Vagina (tissue), 2 donors: Measurements from ENCODE around the gene CLASRP. TPM values are rescaled to one million over a fixed set of nuclear protein-coding genes. Genes with fewer than 3 reads are reported as not detected.

Experiments
- DNase-seq, 2 donors: peaks; one replicate each; pipeline ENCODE4 v3.0.0-alpha.2; 2017; ENCODE audit errors: extremely low spot score in 2 of 2
- H3K27ac ChIP-seq: fragments of 200-600 bp; sonication (generic); one replicate; pipeline ENCODE4 v1.5.1; 2019
- H3K27me3 ChIP-seq: fragments of 200-600 bp; sonication (generic); one replicate; pipeline ENCODE4 v1.5.1; 2019
- H3K36me3 ChIP-seq, 2 donors: fragments of 200-600 bp; sonication (generic); one replicate each; pipeline ENCODE4 v1.5.1; 2017 to 2019
- H3K4me1 ChIP-seq: fragments of 200-600 bp; sonication (generic); one replicate; pipeline ENCODE4 v1.5.1; 2019
- H3K4me3 ChIP-seq, 2 donors: fragments of 200-600 bp; sonication (generic); 1 replicate in 1 of 2; 2 replicates in 1 of 2; pipeline ENCODE4 v1.5.1; 2016 to 2019
- H3K9me3 ChIP-seq: fragments of 200-600 bp; sonication (generic); one replicate; pipeline ENCODE4 v1.5.1; 2019
- POLR2A ChIP-seq, 2 donors: fragments of 450-650 bp; IDR thresholded peaks; one replicate each; pipeline ENCODE4 v1.6.1; 2017; ENCODE audit warnings: antibody characterized with exemption in 2 of 2, mild to moderate bottlenecking in 2 of 2, moderate library complexity in 2 of 2
- POLR2AphosphoS5 ChIP-seq, 2 donors: sonication (generic); formaldehyde crosslinking; IDR thresholded peaks; one replicate each; pipeline ENCODE4 v1.9.0; 2017; ENCODE audit warnings: antibody characterized with exemption in 2 of 2, mild to moderate bottlenecking in 2 of 2, low read depth in 1 of 2; ENCODE audit not compliant: insufficient read depth in 1 of 2
- intact Hi-C: fragments of 100-400 bp; cut with DNase I; formaldehyde crosslinking; loops from one replicate; pipeline ENCODE4 v1.15.1; 2023
- total RNA-seq: library from RNA; depleted of rRNA; stranded (reverse); fragments of >200 nt; gene quantifications from one replicate; pipeline ENCODE4 v1.2.3, GENCODE V29; 2016
- TF ChIP-seq, protein P1 (sequence below), 3 experiments: fragments of 450-650 bp in 2 of 3; fragments of 200-600 bp in 1 of 3; sonication (generic) in 1 of 3; IDR thresholded peaks; one replicate each; pipeline ENCODE4 v1.5.1; 2017 to 2019; ENCODE audit warnings: antibody characterized with exemption in 3 of 3, mild to moderate bottlenecking in 2 of 3, moderate library complexity in 2 of 3

CLASRP gene
- total RNA-seq, 1 donor from 2014 or later: 93.5 TPM

- no peak overlapping the region for H3K27ac ChIP-seq
- H3K4me3 ChIP-seq: no peak overlapping the region
- no peaks in the 10 kb centered on the region for H3K36me3 ChIP-seq
- TF ChIP-seq, protein P1, sequence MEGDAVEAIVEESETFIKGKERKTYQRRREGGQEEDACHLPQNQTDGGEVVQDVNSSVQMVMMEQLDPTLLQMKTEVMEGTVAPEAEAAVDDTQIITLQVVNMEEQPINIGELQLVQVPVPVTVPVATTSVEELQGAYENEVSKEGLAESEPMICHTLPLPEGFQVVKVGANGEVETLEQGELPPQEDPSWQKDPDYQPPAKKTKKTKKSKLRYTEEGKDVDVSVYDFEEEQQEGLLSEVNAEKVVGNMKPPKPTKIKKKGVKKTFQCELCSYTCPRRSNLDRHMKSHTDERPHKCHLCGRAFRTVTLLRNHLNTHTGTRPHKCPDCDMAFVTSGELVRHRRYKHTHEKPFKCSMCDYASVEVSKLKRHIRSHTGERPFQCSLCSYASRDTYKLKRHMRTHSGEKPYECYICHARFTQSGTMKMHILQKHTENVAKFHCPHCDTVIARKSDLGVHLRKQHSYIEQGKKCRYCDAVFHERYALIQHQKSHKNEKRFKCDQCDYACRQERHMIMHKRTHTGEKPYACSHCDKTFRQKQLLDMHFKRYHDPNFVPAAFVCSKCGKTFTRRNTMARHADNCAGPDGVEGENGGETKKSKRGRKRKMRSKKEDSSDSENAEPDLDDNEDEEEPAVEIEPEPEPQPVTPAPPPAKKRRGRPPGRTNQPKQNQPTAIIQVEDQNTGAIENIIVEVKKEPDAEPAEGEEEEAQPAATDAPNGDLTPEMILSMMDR (IDR thresholded peaks at IDR 0.05): no peak
- no peak for TF ChIP-seq POLR2A (IDR thresholded peaks at IDR 0.05)
- TF ChIP-seq POLR2AphosphoS5 (IDR thresholded peaks at IDR 0.05; ENCODE audit: insufficient read depth in 1 of 2, low read depth in 1 of 2): no peak
- intact Hi-C loops: no loop called here
- H3K9me3 ChIP-seq: no peaks in the 10 kb centered on the region
- no peaks in the 10 kb centered on the region for H3K27me3 ChIP-seq
- peaks cover 17% of the 10 kb centered on the region for H3K4me1 ChIP-seq
- no peak for DNase-seq
Measured at GRCh38 chr19:45003485-45003884, 35.4 kb upstream of the CLASRP start.

- intact Hi-C loops: no loop called here
- H3K27ac ChIP-seq: no peak overlapping the region
- H3K9me3 ChIP-seq: no peaks in the 10 kb centered on the region
- peaks cover 11% of the 10 kb centered on the region for H3K4me1 ChIP-seq
- DNase-seq: no peak
- no peak overlapping the region for H3K4me3 ChIP-seq
- TF ChIP-seq, protein P1 (IDR thresholded peaks at IDR 0.05): no peak
- TF ChIP-seq POLR2A (IDR thresholded peaks at IDR 0.05): no peak
- no peak for TF ChIP-seq POLR2AphosphoS5 (IDR thresholded peaks at IDR 0.05; ENCODE audit: insufficient read depth in 1 of 2, low read depth in 1 of 2)
- no peaks in the 10 kb centered on the region for H3K36me3 ChIP-seq
- H3K27me3 ChIP-seq: no peaks in the 10 kb centered on the region
Measured at GRCh38 chr19:45005787-45006186, 33.1 kb upstream of the CLASRP start.

DNA sequence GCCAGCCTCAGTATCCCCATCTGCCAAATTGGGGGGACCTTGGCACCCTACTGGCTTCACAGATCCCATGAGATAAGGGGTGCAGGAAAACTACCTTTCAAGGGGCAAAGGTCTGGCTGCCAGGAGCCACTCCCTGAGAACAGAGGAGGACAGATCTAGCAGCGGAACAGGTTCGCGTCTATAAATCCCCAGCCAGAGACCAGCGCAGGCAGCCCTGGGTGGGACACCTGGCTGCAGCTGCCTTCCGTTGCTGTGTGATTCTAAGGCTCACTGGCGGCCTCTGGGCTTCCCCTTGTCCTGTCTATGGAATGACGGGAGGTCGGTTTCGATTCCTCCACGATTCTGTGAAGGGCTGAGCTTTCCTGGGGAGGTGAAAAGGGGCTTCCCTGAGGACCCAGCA, 30.3 kb upstream of the CLASRP start:
- Histone ChIP-seq H3K27ac (no peak overlapping the region), H3K9me3 (no peaks in the 10 kb centered on the region), H3K36me3 (peaks cover 0 to under 1% of the 10 kb centered on the region in 2 donors), H3K4me3 (no peak overlapping the region), H3K4me1 (no peaks in the 10 kb centered on the region), H3K27me3 (no peaks in the 10 kb centered on the region)
- TF ChIP-seq POLR2A (IDR thresholded peaks at IDR 0.05): no peak
- TF ChIP-seq POLR2AphosphoS5 (IDR thresholded peaks at IDR 0.05; ENCODE audit: insufficient read depth in 1 of 2, low read depth in 1 of 2): no peak
- TF ChIP-seq, protein P1 (IDR thresholded peaks at IDR 0.05): no peak
- intact Hi-C loops: no loop called here
- no peak for DNase-seq

DNA sequence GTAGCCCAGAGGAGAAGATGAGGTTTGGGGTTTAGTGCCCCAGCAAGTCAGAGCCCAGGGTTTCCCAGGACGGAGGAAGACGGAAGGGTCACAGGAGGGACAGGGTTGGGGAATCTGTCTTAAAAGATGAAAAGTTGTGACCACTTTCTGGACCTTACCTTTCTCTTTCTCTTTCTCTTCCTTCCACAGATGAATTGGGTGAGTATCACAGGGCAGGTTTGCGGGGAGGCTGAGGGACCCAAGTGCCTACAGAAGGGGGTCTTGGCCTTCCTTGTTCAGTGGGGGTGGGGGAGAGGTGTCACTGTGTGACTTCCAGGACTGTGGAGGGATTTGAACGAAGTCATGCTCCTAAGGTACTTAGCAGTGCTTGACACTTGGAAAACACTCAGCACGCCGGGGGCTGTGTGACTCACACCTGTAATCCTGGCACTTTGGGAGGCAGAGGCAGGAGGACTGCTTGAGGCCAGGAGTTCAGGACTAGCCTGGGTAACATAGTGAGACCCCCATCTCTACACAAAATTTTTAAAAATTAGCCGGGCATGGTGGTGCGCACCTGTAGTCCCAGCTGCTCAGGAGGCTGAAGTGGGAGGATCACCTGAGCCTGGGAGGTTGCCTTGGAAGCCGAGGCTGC, 29.1 kb upstream of the CLASRP start:
- H3K36me3 ChIP-seq: peaks cover 0 to 9% of the 10 kb centered on the region in 2 donors

DNA sequence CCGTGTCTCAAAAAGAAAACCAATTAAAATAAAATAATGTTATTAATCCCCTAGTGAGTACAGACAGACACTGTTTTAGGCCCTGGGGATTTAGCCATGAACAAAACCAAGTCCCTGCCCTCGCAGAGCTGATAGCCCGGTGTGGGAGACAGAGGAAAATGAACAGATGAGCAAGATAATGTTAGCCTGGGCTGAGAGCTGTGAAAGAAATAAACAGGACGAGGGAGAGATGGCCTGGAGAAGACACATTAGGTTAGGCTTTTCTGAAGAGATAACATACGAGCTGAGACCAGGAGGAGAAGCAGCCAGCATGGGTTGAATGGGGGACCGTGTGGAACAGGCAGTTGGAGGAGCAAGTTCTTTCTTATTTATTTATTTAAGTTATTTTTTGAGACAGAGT, 28.5 kb upstream of the CLASRP start:
- Histone ChIP-seq H3K4me1 (no peaks in the 10 kb centered on the region), H3K36me3 (peaks cover 0 to 9% of the 10 kb centered on the region in 2 donors), H3K27me3 (no peaks in the 10 kb centered on the region), H3K4me3 (no peak overlapping the region), H3K27ac (no peak overlapping the region), H3K9me3 (no peaks in the 10 kb centered on the region)
- DNase-seq: no peak
- no peak for TF ChIP-seq POLR2A (IDR thresholded peaks at IDR 0.05)
- TF ChIP-seq, protein P1 (IDR thresholded peaks at IDR 0.05): no peak
- intact Hi-C loops: no loop called here

More for the DNA sequence above, 29.1 kb upstream of the CLASRP start:
- H3K27me3 ChIP-seq: no peaks in the 10 kb centered on the region
- intact Hi-C loops: no loop called here
- TF ChIP-seq POLR2A (IDR thresholded peaks at IDR 0.05) (no peak), POLR2AphosphoS5 (IDR thresholded peaks at IDR 0.05; ENCODE audit: insufficient read depth in 1 of 2, low read depth in 1 of 2) (no peak)
- TF ChIP-seq, protein P1 (IDR thresholded peaks at IDR 0.05): no peak
- no peak overlapping the region for H3K27ac ChIP-seq
- no peaks in the 10 kb centered on the region for H3K9me3 ChIP-seq
- H3K4me1 ChIP-seq: no peaks in the 10 kb centered on the region
- DNase-seq: no peak
- H3K4me3 ChIP-seq: no peak overlapping the region
